A549 (cell line): ENCODE results near the gene FAM174C. TPM values are rescaled to one million over a fixed set of nuclear protein-coding genes. Genes with fewer than 3 reads are reported as not detected.
"Not testable (repeated sequence)": the region's sequence is repeated elsewhere in the genome, so short reads cannot be mapped to it uniquely, and the experiment has no call there.

Experiments
- ATAC-seq, 2 experiments: fragments of 200-7000 bp in 1 of 2; fragments of >200 bp in 1 of 2; cut with Nextera tagmentation in 1 of 2; cut with Tn5 transposase in 1 of 2; 3 replicates each; pipeline versions ENCODE4 v1.8.0 to v1.9.1; 2018 to 2020; ENCODE audit warnings: mild to moderate bottlenecking in 1 of 2, moderate library complexity in 1 of 2
- CTCF ChIA-PET: fragments of 300-600 bp; sonication (Branson Sonifier 250); formaldehyde crosslinking; extraction: SDS; loops from one replicate; lab custom pipeline; 2021; ENCODE audit warnings: antibody characterized with exemption, inconsistent platforms; lab: Yijun Ruan, JAX
- POLR2A ChIA-PET: fragments of 350-600 bp; formaldehyde crosslinking; extraction: SDS; loops from one replicate; lab custom pipeline; 2021; ENCODE audit warnings: antibody characterized with exemption, inconsistent platforms; lab: Yijun Ruan, JAX
- DNase-seq, 2 experiments: peaks; one replicate each; pipeline versions ENCODE4 v3.0.0 to v3.0.0-alpha.2; 2011 to 2016; ENCODE audit warnings: low read depth in 1 of 2, low spot score in 1 of 2
- FAIRE-seq: peaks from 2 replicates; lab custom pipeline; 2011; peaks lifted over from hg19 to GRCh38; lab: Jason Lieb, UNC
- H3K27ac ChIP-seq, 2 experiments: fragments of >200 bp; sonication (Bioruptor Twin); formaldehyde crosslinking; 3 replicates each; pipeline ENCODE4 v1.5.1; 2016 to 2017
- H3K4me1 ChIP-seq: fragments of >200 bp; sonication (Bioruptor Twin); formaldehyde crosslinking; 3 replicates; pipeline ENCODE4 v1.6.1; 2016
- H3K4me2 ChIP-seq: fragments of >200 bp; sonication (Bioruptor Twin); formaldehyde crosslinking; 3 replicates; pipeline ENCODE4 v1.6.1; 2016
- H3K4me3 ChIP-seq: fragments of >200 bp; sonication (Bioruptor Twin); formaldehyde crosslinking; 3 replicates; pipeline ENCODE4 v1.5.1; 2016
- H3K9me3 ChIP-seq: fragments of >200 bp; sonication (Bioruptor Twin); formaldehyde crosslinking; 3 replicates; pipeline ENCODE4 v1.6.1; 2016
- BCL3 ChIP-seq: fragments of >200 bp; sonication (Bioruptor Twin); formaldehyde crosslinking; IDR thresholded peaks from 3 replicates; pipeline ENCODE4 v1.6.1; 2016
- CEBPB ChIP-seq, 2 experiments: fragments of >200 bp in 1 of 2; sonication (Bioruptor Twin) in 1 of 2; formaldehyde crosslinking in 1 of 2; IDR thresholded peaks; 2 replicates each; pipeline ENCODE4 v1.6.1; 2012 to 2016
- CHD4 ChIP-seq: fragments of 200-600 bp; sonication (generic); IDR thresholded peaks from 2 replicates; pipeline ENCODE4 v1.6.1; 2016; ENCODE audit warnings: antibody characterized with exemption, mild to moderate bottlenecking, borderline replicate concordance
- EP300 ChIP-seq, 2 experiments: fragments of >200 bp; sonication (Bioruptor Twin); formaldehyde crosslinking; IDR thresholded peaks; 2 replicates in 1 of 2; 3 replicates in 1 of 2; pipeline ENCODE4 v1.6.1; 2016 to 2017
- HOXA7 ChIP-seq: fragments of 250-450 bp; sonication (Bioruptor Pico); IDR thresholded peaks from 2 replicates; pipeline ENCODE4 v1.5.0; 2020; ENCODE audit warnings: mild to moderate bottlenecking, moderate library complexity
- HOXB13 ChIP-seq: fragments of 250-450 bp; sonication (Bioruptor Pico); IDR thresholded peaks from 2 replicates; pipeline ENCODE4 v1.5.0; 2020; ENCODE audit warnings: low read depth, mild to moderate bottlenecking, moderate library complexity
- JUN ChIP-seq, 2 experiments: fragments of >200 bp; sonication (Bioruptor Twin); formaldehyde crosslinking; IDR thresholded peaks; 2 replicates in 1 of 2; 3 replicates in 1 of 2; pipeline ENCODE4 v1.6.1; 2016 to 2017
- MAFK ChIP-seq: fragments of 450-650 bp; IDR thresholded peaks from 2 replicates; pipeline ENCODE4 v1.6.1; 2014; ENCODE audit not compliant: partially characterized antibody
- NR3C1 ChIP-seq: fragments of >200 bp; sonication (Bioruptor Twin); formaldehyde crosslinking; IDR thresholded peaks from 3 replicates; pipeline ENCODE4 v1.6.1; 2017
- PHF8 ChIP-seq: fragments of 200-600 bp; sonication (generic); IDR thresholded peaks from 2 replicates; pipeline ENCODE4 v1.6.1; 2016; ENCODE audit warnings: low read depth, mild to moderate bottlenecking, antibody characterized with exemption, moderate library complexity, borderline replicate concordance
- RAD21 ChIP-seq, 2 experiments: fragments of >200 bp in 1 of 2; sonication (Bioruptor Twin) in 1 of 2; formaldehyde crosslinking in 1 of 2; IDR thresholded peaks in 1 of 2; conservative IDR thresholded peaks in 1 of 2; 2 replicates in 1 of 2; 3 replicates in 1 of 2; pipeline ENCODE4 v1.6.1; 2012 to 2018; ENCODE audit warnings: inconsistent platforms in 1 of 2
- RFX5 ChIP-seq: fragments of 450-650 bp; IDR thresholded peaks from 2 replicates; pipeline ENCODE4 v1.7.1; 2014; ENCODE audit warnings: antibody characterized with exemption, mild to moderate bottlenecking, moderate library complexity
- RNF2 ChIP-seq: fragments of 200-600 bp; sonication (generic); IDR thresholded peaks from 2 replicates; pipeline ENCODE4 v1.6.1; 2016; ENCODE audit warnings: low read depth, mild to moderate bottlenecking, antibody characterized with exemption, moderate library complexity, borderline replicate concordance
- SMC3 ChIP-seq: fragments of >200 bp; sonication (Bioruptor Twin); formaldehyde crosslinking; IDR thresholded peaks from 3 replicates; pipeline ENCODE4 v1.6.1; 2018; ENCODE audit warnings: inconsistent platforms
- USF2 ChIP-seq: fragments of 450-650 bp; IDR thresholded peaks from 2 replicates; pipeline ENCODE4 v1.6.1; 2014; ENCODE audit warnings: antibody characterized with exemption
- ZNF302 ChIP-seq: fragments of 250-450 bp; sonication (Bioruptor Pico); IDR thresholded peaks from 2 replicates; pipeline ENCODE4 v1.9.0; 2021; ENCODE audit warnings: inconsistent platforms, mild to moderate bottlenecking, moderate library complexity
- WGBS: methylation state at CpG from one replicate; pipeline ENCODE4 v1.1.6; 2017; ENCODE audit errors: missing lambda C conversion rate; 5-methylcytosine and 5-hydroxymethylcytosine counted together
- polyA plus RNA-seq, 4 experiments: library from polyadenylated mRNA; depleted of rRNA in 3 of 4; stranded (reverse); fragments of >200 nt; fragmentation: RNase III in 1 of 4; extraction: RNeasy Plus Mini Kit Qiagen cat#74134 plus additional on column Dnase treatment in 1 of 4; gene quantifications; 2 replicates in 3 of 4; 3 replicates in 1 of 4; pipeline ENCODE4 v1.2.3, GENCODE V29; 2011 to 2017

Gene FAM174C
- polyA plus RNA-seq, 2 of the 4 experiments (the other 2 are of a cell fraction) = 24.8 to 37.1 TPM

DNA sequence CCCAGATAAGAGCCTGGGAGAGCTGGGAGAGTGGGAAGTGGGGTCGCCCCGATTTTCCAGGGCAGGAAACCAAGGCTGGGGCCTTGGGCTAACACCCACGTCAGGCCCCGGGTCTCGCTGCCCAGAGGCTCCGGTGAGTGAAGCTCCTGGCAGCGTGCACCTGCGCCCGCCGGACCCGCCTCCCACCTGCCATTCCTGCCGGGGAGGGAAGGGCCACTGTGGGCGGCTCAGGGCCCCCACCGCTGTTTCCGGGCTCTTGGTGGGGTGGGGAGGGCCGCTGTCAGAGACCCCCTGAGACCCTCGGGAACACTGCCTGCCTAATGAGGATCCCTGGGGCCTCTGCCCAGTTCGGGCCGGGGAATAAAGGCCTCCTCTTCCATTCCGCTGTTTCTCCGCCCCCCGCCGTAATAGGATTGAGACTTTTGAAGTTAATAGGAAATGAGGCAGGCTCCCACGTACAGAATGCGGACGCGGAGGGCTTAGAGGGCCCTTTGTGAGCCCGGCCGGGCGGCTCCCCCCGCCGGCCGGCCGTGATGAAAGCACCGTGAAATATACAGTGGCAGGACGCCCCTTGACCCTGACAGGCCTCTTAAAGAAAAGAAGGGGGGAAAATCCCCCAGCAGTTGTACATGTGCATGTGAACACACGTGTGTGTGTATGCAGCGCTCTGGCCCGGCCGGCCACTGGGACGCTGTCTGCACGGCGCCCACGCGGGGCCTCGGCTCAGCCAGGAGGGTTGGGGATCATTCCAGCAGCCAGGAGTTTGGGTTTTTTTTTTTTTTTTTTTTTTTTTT is 43.5 kb downstream of the FAM174C start (continued):
- no peak for TF ChIP-seq USF2
- no peak for TF ChIP-seq MAFK
- no peak for TF ChIP-seq BCL3
- TF ChIP-seq HOXA7 = no peak
- no peak for TF ChIP-seq JUN (IDR thresholded peaks at IDR 0.05)
- no peak for TF ChIP-seq RAD21 (conservative IDR thresholded peaks at IDR 0.05 in 1 of 2, IDR thresholded peaks at IDR 0.05 in 1 of 2)

DNA sequence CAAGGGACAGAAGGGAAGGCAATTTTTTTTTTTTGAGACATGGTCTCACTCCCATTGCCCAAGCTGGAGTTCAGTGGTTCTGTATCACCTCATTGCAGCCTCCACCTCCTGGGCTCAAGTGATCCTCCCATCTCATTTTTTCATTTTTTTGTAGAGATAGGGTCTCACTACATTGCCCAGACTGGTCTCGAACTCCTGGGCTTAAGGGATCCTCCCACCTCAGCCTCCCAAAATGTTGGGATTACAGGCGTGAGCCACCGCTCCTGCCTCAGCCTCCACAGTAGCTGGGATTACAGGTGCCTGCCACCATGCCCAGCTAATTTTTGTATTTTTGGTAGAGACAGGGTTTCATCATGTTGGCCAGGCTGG is 44.9 kb downstream of the FAM174C start:
- POLR2A ChIA-PET = interaction anchor here (1.0 kb wide), 1 partner anchor 34 kb away, joined by 3 read pairs; a partner anchor contains a TSS
- not testable (repeated sequence) for ATAC-seq, H3K4me2 ChIP-seq, FAIRE-seq, H3K4me3 ChIP-seq, DNase-seq, H3K9me3 ChIP-seq, H3K27ac ChIP-seq
- H3K4me1 ChIP-seq = peaks cover 12% of the 10 kb centered on the region
- WGBS = 91% methylated on average over 3 of the region's 3 CpGs
- CTCF ChIA-PET = interaction anchor here (0.6 kb wide), 2 partner anchors 14 to 52 kb away, joined by 3 read pairs; no protein-coding TSS in a partner anchor

DNA sequence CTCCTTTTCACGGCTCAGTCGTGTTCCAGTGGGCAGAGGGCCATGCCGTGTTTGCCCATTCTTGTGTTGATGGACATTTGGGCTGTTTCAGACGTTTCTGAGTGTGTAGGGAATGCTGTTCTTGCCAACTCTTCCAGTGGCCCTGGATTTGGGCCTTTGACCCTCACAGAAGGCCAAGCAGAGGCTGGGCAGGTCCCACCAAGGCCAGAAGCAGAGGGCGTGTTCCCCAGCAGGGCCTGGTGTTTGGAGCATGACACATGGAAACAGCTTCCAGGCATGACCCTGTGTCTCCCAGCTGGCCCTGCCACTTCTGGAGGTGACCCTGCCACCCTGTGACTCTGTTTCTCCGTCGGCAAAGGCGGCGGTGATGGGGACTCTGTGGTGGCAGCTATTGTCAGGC is 46.2 kb downstream of the FAM174C start:
- H3K4me3 ChIP-seq = no peak overlapping the region
- WGBS = 85% methylated on average over 8 of the region's 9 CpGs
- H3K4me2 ChIP-seq = no peak overlapping the region
- TF ChIP-seq RFX5 (no peak), PHF8 (no peak), SMC3 (no peak), EP300 (IDR thresholded peaks at IDR 0.05) (no peak), CHD4 (no peak), MAFK (no peak)
- TF ChIP-seq, all 56 proteins: peak for 0
- ChIA-PET POLR2A (interaction anchor here (0.7 kb wide), 1 partner anchor 38 kb away, joined by 6 read pairs; no protein-coding TSS in a partner anchor), CTCF (no interaction called here)
- no peak for DNase-seq
- Histone ChIP-seq H3K9me3 (no peaks in the 10 kb centered on the region), H3K4me1 (peaks cover 19% of the 10 kb centered on the region), H3K27ac (no peak overlapping the region)
- ATAC-seq = no peak
- FAIRE-seq = no peak

- FAIRE-seq = no peak
- no peak overlapping the region for H3K4me3 ChIP-seq
- no peaks in the 10 kb centered on the region for H3K9me3 ChIP-seq
- ATAC-seq = no peak
- no peak overlapping the region for H3K27ac ChIP-seq
- peaks cover 19% of the 10 kb centered on the region for H3K4me1 ChIP-seq
- DNase-seq = no peak
- CTCF ChIA-PET = interaction anchor here (1.8 kb wide), 1 partner anchor 19 kb away, joined by 4 read pairs; no protein-coding TSS in a partner anchor
- no peak for TF ChIP-seq NR3C1
- no peak for TF ChIP-seq ZNF302 (CRISPR knock-in tag)
- TF ChIP-seq RNF2 = no peak
- no peak for TF ChIP-seq CEBPB (IDR thresholded peaks at IDR 0.05)
- no peak for TF ChIP-seq HOXB13 (CRISPR knock-in tag)
- TF ChIP-seq RFX5 = no peak
- H3K4me2 ChIP-seq = no peak overlapping the region
- WGBS = 91% methylated on average over 4 of the region's 16 CpGs
- POLR2A ChIA-PET = no interaction called here
Measured at GRCh38 chr19:1322198-1322981, 47.1 kb downstream of the FAM174C start.
